ENCODE measurements around the gene GSE1. TPM values are rescaled to one million over a fixed set of nuclear protein-coding genes. Genes with fewer than 3 reads are reported as not detected.
A peak's percentile ranks its signal among the peaks of the same experiment; 100 is the strongest.

Gene GSE1
- total and polyA plus RNA-seq, 9 of the 15 experiments (the other 6 are each of a cell fraction or from before 2014, with no cell fraction given) = 12.2 to 244 (median 57.9) TPM

DNA sequence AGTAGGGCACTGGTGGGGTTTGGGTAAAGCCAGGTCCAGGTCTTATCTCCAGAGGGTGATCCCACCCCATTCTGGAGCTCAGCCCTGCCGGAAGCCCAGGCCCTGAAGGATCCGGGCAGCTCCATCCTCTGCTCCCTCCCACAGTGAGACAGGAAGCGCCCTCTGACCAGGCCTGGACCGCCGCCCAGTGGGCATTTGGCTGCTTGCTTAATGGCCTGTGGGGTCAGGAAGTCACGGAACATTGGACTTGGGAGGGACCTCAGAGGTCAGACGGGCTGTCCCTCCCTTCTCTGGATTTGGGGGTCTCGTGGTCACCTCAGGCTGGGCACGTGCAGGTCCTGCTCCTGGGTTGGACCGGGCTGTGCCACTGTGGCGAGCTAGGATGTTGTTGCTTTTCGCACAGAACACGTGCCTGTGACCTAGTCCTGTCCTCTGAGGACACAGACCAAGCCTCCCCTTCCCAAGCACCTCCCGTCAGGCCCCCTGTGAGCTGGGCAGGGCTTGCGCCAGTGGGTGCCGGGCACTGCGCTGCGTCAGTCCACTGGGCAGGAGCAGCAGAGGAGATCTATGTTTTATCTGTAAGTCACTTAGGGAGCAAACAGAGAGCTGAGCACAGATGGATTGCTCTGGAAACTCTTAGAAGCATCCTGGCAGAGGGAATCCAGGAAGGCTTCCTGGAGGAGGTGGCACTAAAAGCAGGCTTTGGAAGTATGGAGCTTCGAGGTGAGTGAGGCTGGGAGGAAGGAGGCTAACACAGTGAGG lies 49.4 kb upstream of the GSE1 start (continued):
- TF ChIP-seq LCOR (CRISPR knock-in tag; IDR thresholded peaks at IDR 0.05) = no peak
- no peak for TF ChIP-seq ZNF232 (CRISPR knock-in tag; IDR thresholded peaks at IDR 0.05)
- no peak for TF ChIP-seq RBM34 (IDR thresholded peaks at IDR 0.05; ENCODE audit: borderline replicate concordance, insufficient read depth, low read length)
- TF ChIP-seq FOXO4 (CRISPR knock-in tag; IDR thresholded peaks at IDR 0.05) = peak; percentile 60; the same call in 1 of the 2 replicates
- TF ChIP-seq PHB2 (IDR thresholded peaks at IDR 0.05; ENCODE audit: low read depth) = no peak
- no peak for TF ChIP-seq ZNF263 (CRISPR knock-in tag; IDR thresholded peaks at IDR 0.05; ENCODE audit: borderline replicate concordance)
- no peak for TF ChIP-seq ZNF133 (CRISPR knock-in tag; IDR thresholded peaks at IDR 0.05)
- peak; percentile 65; the same call in 1 of the 2 replicates for TF ChIP-seq ZBTB7A (IDR thresholded peaks at IDR 0.05; ENCODE audit: borderline replicate concordance, control insufficient read depth, low read depth, low read length)
- TF ChIP-seq ARHGAP35 (IDR thresholded peaks at IDR 0.05; ENCODE audit: partially characterized antibody) = no peak
- no peak for TF ChIP-seq SP2 (IDR thresholded peaks at IDR 0.05; ENCODE audit: extremely low read depth, low read depth, low read length, poor library complexity, severe bottlenecking)
- TF ChIP-seq, protein P1, sequence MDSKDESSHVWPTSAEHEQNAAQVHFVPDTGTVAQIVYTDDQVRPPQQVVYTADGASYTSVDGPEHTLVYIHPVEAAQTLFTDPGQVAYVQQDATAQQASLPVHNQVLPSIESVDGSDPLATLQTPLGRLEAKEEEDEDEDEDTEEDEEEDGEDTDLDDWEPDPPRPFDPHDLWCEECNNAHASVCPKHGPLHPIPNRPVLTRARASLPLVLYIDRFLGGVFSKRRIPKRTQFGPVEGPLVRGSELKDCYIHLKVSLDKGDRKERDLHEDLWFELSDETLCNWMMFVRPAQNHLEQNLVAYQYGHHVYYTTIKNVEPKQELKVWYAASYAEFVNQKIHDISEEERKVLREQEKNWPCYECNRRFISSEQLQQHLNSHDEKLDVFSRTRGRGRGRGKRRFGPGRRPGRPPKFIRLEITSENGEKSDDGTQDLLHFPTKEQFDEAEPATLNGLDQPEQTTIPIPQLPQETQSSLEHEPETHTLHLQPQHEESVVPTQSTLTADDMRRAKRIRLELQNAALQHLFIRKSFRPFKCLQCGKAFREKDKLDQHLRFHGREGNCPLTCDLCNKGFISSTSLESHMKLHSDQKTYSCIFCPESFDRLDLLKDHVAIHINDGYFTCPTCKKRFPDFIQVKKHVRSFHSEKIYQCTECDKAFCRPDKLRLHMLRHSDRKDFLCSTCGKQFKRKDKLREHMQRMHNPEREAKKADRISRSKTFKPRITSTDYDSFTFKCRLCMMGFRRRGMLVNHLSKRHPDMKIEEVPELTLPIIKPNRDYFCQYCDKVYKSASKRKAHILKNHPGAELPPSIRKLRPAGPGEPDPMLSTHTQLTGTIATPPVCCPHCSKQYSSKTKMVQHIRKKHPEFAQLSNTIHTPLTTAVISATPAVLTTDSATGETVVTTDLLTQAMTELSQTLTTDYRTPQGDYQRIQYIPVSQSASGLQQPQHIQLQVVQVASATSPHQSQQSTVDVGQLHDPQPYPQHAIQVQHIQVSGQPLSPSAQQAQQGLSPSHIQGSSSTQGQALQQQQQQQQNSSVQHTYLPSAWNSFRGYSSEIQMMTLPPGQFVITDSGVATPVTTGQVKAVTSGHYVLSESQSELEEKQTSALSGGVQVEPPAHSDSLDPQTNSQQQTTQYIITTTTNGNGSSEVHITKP (IDR thresholded peaks at IDR 0.05; ENCODE audit: partially characterized antibody) = no peak
- TF ChIP-seq, protein P2, sequence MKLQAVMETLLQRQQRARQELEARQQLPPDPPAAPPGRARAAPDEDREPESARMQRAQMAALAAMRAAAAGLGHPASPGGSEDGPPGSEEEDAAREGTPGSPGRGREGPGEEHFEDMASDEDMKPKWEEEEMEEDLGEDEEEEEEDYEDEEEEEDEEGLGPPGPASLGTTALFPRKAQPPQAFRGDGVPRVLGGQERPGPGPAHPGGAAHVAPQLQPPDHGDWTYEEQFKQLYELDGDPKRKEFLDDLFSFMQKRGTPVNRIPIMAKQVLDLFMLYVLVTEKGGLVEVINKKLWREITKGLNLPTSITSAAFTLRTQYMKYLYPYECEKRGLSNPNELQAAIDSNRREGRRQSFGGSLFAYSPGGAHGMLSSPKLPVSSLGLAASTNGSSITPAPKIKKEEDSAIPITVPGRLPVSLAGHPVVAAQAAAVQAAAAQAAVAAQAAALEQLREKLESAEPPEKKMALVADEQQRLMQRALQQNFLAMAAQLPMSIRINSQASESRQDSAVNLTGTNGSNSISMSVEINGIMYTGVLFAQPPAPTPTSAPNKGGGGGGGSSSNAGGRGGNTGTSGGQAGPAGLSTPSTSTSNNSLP (IDR thresholded peaks at IDR 0.05; ENCODE audit: borderline replicate concordance, low read depth, low read length) = no peak
- peak; percentile 77 to 84 (median 83) for TF ChIP-seq CTCF (IDR thresholded peaks at IDR 0.05 in 2 of 3, conservative IDR thresholded peaks at IDR 0.05 in 1 of 3; ENCODE audit: insufficient read depth in 2 of 3, low read depth in 1 of 3, low read length in 3 of 3)
- TF ChIP-seq ZBED1 (IDR thresholded peaks at IDR 0.05) = no peak
- peak; percentile 74; the same call in 1 of the 2 replicates for TF ChIP-seq HDGF (IDR thresholded peaks at IDR 0.05)
- no peak for TF ChIP-seq ZNF507 (tag; conservative IDR thresholded peaks at IDR 0.05)
- no peak for TF ChIP-seq SIRT6 (IDR thresholded peaks at IDR 0.05; ENCODE audit: low read depth, low read length)
- no peak for TF ChIP-seq RBM17 (IDR thresholded peaks at IDR 0.05; ENCODE audit: borderline replicate concordance, low read depth, low read length)
- no peak for TF ChIP-seq GTF2A2 (tag; IDR thresholded peaks at IDR 0.05)
- 0 out of 2 replicates have a peak, but pooled peaks have one; percentile 53 for TF ChIP-seq GABPB2 (CRISPR knock-in tag; conservative IDR thresholded peaks at IDR 0.05)
